HG03280 (cell line): ENCODE measurements around the gene GABARAPL2.
"Not testable (repeated sequence)": the region's sequence is repeated elsewhere in the genome, so short reads cannot be mapped to it uniquely, and the experiment has no call there.

Experiments used
- ATAC-seq: cut with Tn5 transposase; IDR thresholded peaks from one replicate; pipeline ENCODE4 v1.9.1; 2021; ENCODE audit warnings: mild to moderate bottlenecking, moderate library complexity; ENCODE audit not compliant: unreplicated experiment

GABARAPL2 gene, protein sequence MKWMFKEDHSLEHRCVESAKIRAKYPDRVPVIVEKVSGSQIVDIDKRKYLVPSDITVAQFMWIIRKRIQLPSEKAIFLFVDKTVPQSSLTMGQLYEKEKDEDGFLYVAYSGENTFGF

DNA sequence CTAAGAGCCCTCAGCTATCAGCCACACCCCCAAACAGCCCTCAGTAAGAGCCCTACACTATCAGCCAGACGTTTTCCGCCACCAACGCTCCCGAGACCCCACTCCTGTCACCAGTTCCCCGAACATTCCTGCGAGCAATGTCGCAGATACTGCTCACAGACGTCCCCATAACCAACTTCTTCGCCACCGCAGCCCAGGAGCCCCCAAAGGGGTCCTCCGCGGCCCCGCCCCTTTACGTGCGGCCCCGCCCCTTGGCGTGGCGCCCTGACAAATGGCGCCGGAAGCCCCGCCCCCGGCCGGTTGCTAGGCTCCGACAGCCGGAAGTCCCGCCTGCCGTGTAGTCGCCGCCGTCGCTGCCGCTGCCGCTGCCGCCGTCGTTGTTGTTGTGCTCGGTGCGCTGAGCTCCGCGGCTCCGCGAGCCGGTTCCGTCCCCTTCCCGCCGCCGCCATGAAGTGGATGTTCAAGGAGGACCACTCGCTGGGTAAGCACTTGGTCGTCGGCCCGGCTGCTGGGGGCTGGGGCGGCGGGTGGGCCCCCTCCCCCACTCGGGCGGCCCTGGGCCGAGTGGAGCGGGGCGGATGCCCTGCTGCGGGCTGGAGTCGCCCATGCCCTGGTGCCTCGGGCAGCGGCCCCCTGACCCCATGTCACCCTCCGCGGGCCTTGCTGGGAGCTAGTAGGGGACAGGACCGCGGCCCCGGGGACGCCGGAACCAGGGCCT is at the start of gene GABARAPL2:
TSS of gene GABARAPL2 (plus strand) at position 340 of the 718 bp plus-strand sequence. CDS start at position 448, 108 bp downstream.
- peak; percentile 73 for ATAC-seq

- ATAC-seq, result no peak
These were observed 47.0 kb upstream of the GABARAPL2 start for GRCh38 chr16:75519175-75519574.

DNA sequence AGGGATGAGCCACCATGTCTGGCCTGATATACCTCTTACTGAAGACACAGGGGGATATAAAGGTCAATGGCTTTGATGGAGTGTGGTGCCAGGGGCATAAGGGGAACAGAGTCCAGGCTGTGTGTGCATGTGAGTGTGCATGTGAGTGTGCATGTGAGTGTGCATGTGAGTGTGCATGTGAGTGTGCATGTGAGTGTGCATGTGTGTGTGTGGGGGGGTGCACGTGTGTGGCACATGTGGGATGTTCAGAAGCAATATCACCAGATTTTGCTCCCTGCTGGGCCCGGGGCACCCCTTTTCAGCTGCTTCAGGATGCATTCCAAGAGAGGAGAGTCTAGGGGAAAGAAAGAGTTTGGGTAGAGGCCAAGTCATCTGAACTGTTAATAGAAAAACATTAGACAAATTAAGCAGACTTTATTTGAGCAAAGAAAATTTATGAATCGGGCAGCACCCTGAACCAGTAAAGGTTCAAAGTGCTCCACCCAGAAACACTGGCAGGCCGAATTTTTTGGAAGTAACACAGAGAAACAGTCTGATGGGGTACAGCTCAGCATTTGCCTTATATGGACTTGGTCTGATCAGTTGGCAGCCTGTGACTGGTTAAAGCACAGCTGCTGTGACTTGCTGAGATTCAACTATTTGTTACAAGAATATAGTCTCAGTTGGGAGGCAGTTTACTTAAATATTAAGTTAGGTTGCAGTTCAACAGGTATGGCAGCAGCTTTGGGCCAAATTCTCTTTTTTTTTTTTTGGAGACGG is 40.0 kb upstream of the GABARAPL2 start:
- ATAC-seq, result no peak

DNA sequence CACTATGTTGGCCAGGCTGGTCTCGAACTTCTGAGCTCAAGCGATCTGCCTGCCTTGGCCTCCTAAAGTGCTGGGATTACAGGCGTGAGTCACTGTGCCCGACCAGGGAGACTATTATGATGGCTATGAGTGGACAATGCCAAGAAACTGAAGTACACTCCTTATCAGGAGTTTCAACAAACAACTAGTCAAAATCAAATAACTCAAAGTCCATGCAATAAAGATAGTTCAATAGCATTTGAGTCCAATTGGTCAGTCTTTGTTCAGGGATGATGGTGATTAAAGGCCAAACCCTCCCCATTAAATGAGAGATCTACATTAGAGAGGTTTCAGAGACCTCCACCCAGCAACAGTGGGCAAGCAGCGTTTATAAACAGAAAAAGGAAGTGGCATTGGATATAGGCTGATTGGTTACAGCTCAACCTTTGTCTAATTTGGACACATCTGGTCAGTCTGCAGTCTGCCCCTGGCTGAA is 38.3 kb upstream of the GABARAPL2 start:
- no peak for ATAC-seq

DNA sequence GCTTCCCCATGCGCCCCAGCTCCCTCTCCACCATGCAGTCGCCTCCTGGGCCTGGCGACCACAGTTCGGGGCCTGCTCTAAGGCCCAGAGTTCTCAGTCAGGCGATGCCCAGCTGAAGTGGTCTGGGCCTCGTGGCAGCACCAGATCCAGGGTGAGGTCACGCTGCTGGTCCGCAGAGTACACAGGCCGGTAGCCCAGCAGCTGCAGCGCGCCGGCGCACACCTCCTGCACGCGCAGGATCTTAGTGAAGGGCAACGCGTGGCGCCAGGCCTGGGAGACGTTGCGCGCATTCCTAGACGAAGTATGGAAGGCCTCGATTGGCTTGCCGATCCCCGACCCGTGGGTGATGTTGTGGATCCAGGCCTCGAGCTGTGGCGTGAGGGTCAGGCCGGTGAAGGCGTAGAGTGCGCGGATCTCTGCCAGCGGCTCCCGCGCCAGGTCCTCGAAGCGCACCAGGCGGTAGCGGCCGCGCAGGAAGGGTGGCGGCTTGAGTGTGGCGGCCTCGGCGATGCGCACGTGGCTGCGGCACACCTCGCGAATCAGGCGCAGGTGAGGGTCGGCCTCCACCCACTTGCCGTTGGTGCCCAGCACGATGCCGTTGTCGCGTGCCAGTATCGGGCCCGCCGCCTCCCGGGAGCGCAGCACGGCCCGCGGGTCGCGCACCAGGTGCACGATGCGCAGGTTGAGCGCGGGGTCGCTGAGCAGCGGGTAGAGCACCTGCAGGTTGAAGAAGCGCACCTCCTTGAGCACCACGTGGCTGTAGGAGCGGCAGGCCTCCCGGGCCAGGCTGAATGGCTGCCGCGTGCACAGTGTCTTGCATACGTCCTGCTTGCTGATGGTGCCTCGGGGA is 36.9 kb upstream of the GABARAPL2 start:
- no peak for ATAC-seq

DNA sequence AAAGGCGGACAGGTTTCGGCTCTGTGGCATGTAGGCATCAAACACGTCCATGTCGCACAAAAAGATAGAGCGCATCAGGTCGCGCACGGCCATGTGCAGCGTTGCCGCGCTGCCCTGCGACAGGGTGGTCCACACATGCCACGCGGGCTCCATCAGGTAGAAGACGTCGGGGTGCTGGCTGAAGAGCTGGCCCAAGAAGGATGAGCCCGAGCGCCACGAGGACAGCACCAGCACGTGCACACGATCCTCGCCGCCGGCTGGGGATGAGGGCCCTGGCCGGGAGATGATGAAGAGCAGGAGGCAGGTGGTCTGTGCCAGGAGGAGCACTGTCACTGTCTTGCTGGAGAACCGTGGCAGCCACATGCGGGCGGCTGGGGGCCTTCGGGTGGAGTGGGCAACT is 36.2 kb upstream of the GABARAPL2 start:
- no peak for ATAC-seq

DNA sequence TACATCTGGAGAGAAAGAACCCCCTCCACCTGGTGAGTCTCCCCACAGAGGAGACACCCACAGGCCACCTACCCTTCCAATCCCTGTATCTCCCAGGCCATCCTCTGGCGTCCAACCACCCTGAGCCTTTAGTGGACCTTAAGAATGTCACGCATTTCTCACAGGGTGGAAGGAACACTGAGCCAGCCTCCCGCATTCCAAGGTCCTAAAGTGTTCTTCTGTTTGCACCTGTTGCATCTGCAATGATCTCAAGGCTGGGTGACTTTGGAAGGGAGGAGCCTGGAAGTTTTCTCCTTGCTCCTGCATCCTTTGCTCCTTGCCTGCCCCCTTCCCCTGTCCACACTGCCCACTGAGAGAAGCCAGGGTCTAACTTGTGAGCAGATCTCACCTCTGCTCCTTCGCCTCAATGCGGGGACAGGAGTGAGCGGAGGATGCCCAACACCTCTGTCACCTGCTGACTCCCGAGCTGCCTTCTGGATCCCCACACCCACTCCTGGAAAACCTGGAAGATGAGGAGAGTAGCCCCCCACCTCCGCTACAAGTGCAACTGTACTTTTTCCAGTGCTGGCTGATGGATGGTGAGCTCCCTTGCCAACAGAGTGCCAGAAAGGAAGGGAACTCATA is 33.9 kb upstream of the GABARAPL2 start:
- ATAC-seq, result no peak

- ATAC-seq, result no peak
These were observed 33.4 kb upstream of the GABARAPL2 start for GRCh38 chr16:75532791-75533190.

DNA sequence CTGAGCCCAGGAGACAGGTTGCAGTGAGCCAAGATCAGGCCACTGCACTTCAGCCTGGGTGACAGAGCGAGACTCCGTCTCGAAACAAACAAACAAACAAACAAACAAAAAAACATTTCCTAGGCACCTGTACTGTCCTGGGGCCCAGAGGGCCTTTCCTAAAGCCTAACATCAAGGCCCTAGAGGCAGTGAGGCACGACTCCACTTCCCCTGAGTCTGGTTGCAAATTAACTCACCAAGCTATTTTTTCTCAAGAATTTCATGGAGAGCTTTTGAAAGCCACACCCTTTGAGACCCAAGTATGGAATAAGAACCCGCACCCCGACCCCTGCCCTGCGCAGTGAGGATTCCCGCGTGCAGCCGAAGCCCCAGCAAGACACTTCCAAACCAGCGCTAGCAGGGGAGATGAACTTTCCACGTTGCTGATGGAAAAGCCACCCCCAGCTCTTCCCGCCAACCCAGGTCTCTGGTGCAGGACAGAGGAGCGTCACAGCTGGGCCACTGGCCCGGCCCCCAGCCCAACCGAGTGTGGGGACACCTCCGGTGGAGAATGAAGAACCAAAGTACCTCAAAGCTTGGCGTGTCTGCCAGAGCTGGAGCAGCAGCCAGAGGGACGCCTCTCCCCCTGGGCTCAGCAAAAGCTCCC is 31.5 kb upstream of the GABARAPL2 start:
- ATAC-seq, result no peak

DNA sequence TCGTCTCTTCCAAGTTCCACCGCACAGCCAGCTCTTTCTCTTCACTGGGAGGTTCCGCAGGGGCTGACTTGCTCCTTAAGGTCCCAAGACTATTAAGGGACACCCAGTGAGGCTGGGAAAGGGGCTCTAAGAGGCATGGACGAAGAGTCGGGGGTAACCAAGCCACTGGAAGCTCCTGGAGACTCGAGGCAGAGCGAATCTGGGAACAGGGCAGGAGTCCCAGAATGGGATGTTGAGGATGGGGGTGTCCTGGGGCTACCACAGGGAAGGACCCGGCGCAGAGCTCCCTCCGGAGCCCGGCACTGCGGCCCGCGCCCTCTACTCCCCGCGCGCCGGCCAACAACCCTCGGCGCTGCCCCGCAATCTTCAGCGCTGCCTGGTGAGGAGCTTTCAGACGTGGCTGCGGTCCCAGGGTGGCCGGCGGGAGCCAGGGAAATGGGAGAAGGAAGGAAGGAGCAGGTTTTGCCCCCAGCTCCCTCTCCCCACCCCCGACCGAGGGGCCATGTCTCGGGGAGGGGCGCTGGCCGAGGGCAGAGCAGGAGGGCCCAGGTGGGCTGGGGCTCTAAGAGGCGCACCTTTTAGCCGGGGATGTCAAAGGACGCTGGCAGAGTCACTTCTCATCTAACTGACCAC is 30.9 kb upstream of the GABARAPL2 start:
- no peak for ATAC-seq

DNA sequence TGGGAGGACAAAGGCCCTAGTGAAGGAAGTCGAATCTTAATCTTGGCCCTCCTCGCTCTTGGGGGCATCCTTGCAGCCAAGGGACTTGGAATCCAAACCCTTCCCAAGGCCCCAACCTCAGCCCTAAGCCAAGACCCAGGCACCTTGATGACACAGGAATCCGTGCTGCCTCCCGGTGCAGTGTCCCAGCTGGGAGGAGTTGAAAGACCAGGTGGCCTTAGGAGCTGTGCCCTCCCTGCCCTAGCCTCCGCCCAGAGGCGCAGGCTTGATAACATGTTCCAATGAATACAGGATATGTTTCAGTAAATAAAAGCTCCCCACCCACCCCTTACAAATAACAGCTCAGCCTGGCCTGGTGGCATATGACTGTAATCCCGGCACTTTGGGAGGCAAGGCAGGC is 30.3 kb upstream of the GABARAPL2 start, which contains the start of gene CHST5:
TSS of gene CHST5 (minus strand) at position 208 of the 400 bp plus-strand sequence. CDS start 5,724 bp downstream, outside the sequence.
- no peak for ATAC-seq

DNA sequence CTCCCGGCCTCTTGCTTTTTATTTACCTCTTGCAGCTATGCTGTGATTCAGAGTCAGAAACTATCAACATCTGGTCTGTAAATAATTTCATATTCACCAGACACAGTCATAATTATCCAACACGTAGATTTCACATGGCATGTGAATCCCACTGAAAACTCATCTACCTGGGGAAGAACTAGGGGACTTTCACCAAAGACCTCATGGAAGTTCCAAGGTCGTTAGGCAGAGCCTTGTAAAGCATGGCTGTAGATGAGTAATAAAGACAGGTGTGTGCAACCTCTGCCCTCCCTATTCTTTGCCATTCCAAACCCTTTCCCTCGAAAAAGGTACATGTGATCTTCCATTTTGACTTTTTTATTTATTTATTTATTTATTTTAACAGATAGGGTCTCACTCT is 28.4 kb upstream of the GABARAPL2 start:
- ATAC-seq, result no peak

GRCh38 chr16:75538882-75539565 is 27.2 kb upstream of the GABARAPL2 start:
- not testable (repeated sequence) for ATAC-seq

DNA sequence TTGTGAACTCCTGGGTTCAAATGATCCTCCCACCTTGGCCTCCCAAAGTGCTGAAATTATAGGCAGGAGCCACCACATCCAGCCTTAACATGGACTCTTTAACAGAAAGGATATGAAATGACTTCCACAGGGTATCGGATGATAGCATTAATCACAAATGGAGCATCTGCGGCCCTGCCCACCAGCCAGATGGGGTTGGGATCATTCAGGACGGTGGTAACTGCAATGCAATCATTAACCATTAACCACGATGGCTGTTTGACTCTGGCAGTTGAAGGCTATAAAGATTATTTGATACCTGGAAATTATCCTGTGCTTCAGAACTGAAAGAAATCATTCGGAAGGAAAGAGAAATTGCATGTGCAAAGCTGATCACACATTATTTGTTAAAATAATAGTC is 24.9 kb upstream of the GABARAPL2 start:
- ATAC-seq, result no peak

GRCh38 chr16:75542462-75542861 is 23.7 kb upstream of the GABARAPL2 start:
- not testable (repeated sequence) for ATAC-seq

DNA sequence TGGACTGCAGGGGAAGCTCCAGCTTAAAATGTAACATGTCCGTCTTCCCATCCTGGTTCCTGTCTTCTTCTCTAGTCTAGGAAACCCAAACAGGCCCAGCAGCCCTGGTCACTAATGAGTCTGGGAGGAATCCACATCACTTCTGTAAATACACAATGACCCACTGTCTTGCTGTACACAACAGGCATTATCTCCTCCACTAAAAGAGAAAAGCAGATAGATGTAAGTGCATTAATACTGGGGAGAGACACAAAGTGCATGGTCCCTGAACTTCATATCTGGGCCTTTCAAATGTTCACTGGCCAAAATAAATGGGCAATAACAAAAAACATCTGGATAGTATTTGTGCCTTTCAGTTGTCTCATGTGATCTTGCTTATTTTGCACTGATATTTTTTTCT is 20.3 kb upstream of the GABARAPL2 start:
- not testable (repeated sequence) for ATAC-seq

DNA sequence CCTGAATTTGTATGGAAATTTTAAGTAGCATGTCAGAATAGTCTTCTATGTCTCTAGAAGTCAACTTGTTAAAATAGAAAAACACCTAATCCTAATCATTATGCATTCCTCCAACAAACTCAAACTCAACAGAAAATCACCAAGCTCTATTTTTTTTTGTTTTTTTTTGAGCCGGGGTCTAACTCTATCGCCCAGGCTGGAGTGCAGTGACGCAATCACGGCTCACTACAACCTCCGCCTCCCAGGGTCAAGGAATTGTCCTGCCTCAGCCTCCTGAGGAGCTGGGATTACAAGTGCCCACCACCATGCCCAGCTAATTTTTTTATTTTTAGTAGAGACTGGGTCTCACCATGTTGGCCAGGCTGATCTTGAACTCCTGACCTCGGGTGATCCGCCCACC is 19.9 kb upstream of the GABARAPL2 start:
- no peak for ATAC-seq

DNA sequence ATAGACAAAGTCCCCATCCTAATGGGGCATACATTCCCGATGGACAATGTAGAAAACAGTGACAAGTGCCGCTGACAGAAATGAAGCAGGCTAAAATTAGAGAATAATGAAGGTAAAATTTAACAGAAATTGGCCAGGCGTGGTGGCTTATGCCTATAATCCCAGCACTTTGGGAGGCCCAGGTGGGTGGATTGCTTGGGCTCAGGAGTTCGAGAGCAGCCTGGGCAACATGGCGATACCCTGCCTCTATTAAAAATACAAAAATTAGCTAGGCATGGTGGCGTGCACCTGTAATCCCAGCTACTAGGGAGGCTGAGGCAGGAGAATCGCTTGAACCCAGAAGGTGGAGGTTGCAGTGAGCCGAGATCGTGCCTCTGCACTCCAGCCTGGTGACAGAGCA is 17.7 kb upstream of the GABARAPL2 start:
- ATAC-seq, result not testable (repeated sequence)

- ATAC-seq, result no peak
These were observed 15.9 kb upstream of the GABARAPL2 start for GRCh38 chr16:75550211-75550662.
